HepG2 (cell line): ENCODE results near the gene PLEKHH1. TPM values are rescaled to one million over a fixed set of nuclear protein-coding genes. Genes with fewer than 3 reads are reported as not detected.
A peak's percentile ranks its signal among the peaks of the same experiment; 100 is the strongest.

Experiments
- BRF2 ChIP-seq: sonication (generic); formaldehyde crosslinking; IDR thresholded peaks from 2 replicates; pipeline ENCODE4 v1.8.1; 2022; ENCODE audit warnings: mild to moderate bottlenecking, missing genetic modification reagents
- CCDC6 ChIP-seq: sonication (generic); formaldehyde crosslinking; IDR thresholded peaks from 2 replicates; pipeline ENCODE4 v1.8.1; 2022; ENCODE audit warnings: mild to moderate bottlenecking, missing genetic modification reagents, moderate library complexity
- GFI1 ChIP-seq: sonication (generic); formaldehyde crosslinking; IDR thresholded peaks from 2 replicates; pipeline ENCODE4 v1.5.0; 2020; ENCODE audit warnings: missing genetic modification reagents, mild to moderate bottlenecking, borderline replicate concordance
- HMGA1 ChIP-seq: sonication (generic); formaldehyde crosslinking; conservative IDR thresholded peaks from 2 replicates; pipeline ENCODE4 v1.4.0; 2020; ENCODE audit warnings: missing genetic modification reagents
- PHF21A ChIP-seq: sonication (generic); formaldehyde crosslinking; IDR thresholded peaks from 2 replicates; pipeline ENCODE4 v1.5.0; 2020; ENCODE audit warnings: mild to moderate bottlenecking, missing genetic modification reagents
- SPEN ChIP-seq: sonication (generic); formaldehyde crosslinking; IDR thresholded peaks from 2 replicates; pipeline ENCODE4 v1.5.1; 2020; ENCODE audit warnings: low read depth, mild to moderate bottlenecking, missing genetic modification reagents
- THAP11 ChIP-seq: IDR thresholded peaks from 2 replicates; pipeline ENCODE4 v1.6.1; 2016; ENCODE audit warnings: missing biosample characterization, missing genetic modification reagents
- ZBTB40 ChIP-seq, 2 experiments: fragments of 450-650 bp in 1 of 2; sonication (generic) in 1 of 2; formaldehyde crosslinking in 1 of 2; IDR thresholded peaks; 2 replicates each; pipeline versions ENCODE4 v1.6.1 to v1.8.0; 2016 to 2022; ENCODE audit warnings: antibody characterized with exemption in 1 of 2, mild to moderate bottlenecking in 1 of 2, missing genetic modification reagents in 1 of 2
- ZFP37 ChIP-seq: sonication (generic); formaldehyde crosslinking; IDR thresholded peaks from 2 replicates; pipeline ENCODE4 v1.4.0; 2020; ENCODE audit warnings: missing genetic modification reagents, borderline replicate concordance
- ZNF33B ChIP-seq: sonication (generic); formaldehyde crosslinking; IDR thresholded peaks from 2 replicates; pipeline ENCODE4 v1.5.1; 2020; ENCODE audit warnings: mild to moderate bottlenecking, missing genetic modification reagents
- ZNF646 ChIP-seq: sonication (generic); formaldehyde crosslinking; IDR thresholded peaks from 2 replicates; pipeline ENCODE4 v1.9.0; 2021; ENCODE audit warnings: mild to moderate bottlenecking, missing genetic modification reagents
- polyA plus RNA-seq, 8 experiments: library from polyadenylated mRNA; depleted of rRNA in 3 of 8; stranded (reverse) in 7 of 8; unstranded in 1 of 8; fragments of >200 nt; fragmentation: Illumina TruSeq in 4 of 8; extraction: Trizol in 4 of 8; gene quantifications; 2 replicates each; pipeline versions ENCODE4 v1.2.1 to v1.2.3, GENCODE V29; 2011 to 2016; ENCODE audit warnings: low read depth in 4 of 8, missing spikeins in 1 of 8, mixed read lengths in 1 of 8; ENCODE audit not compliant: insufficient read depth in 1 of 8
- total RNA-seq, 5 experiments: library from RNA; depleted of rRNA; stranded (reverse); fragments of >200 nt; fragmentation: Illumina TruSeq; extraction: Trizol; gene quantifications; 2 replicates each; pipeline ENCODE4 v1.2.3, GENCODE V29; 2016; ENCODE audit warnings: low read depth in 1 of 5

The PLEKHH1 gene
- total and polyA plus RNA-seq, 2 of the 13 experiments (the other 11 are each of a cell fraction or from before 2014, with no cell fraction given) = 8.6 to 15.8 TPM

- TF ChIP-seq ZBTB40 (IDR thresholded peaks at IDR 0.05) (no peak), ZBTB40 (CRISPR knock-in tag; IDR thresholded peaks at IDR 0.05) (no peak), ZNF646 (CRISPR knock-in tag) (no peak), GFI1 (CRISPR knock-in tag) (no peak), BRF2 (CRISPR knock-in tag) (no peak), THAP11 (0 out of 2 replicates have a peak, but pooled peaks have one; percentile 29), PHF21A (CRISPR knock-in tag) (no peak), CCDC6 (CRISPR knock-in tag) (no peak), SPEN (CRISPR knock-in tag) (no peak), ZFP37 (CRISPR knock-in tag) (no peak), HMGA1 (CRISPR knock-in tag) (no peak), ZNF33B (CRISPR knock-in tag) (no peak)
Observed at GRCh38 chr14:67583711-67584644, 50.9 kb downstream of the PLEKHH1 start (continued).
